Mesothelial cell of epicardium (in vitro differentiated cells): ENCODE data around the gene KIAA0825. TPM values are rescaled to one million over a fixed set of nuclear protein-coding genes. Genes with fewer than 3 reads are reported as not detected.

Source experiments
- DNase-seq, 2 experiments: peaks; one replicate each; pipeline ENCODE4 v3.0.0; 2021; ENCODE audit warnings: low spot score in 2 of 2; ENCODE audit not compliant: unreplicated experiment in 2 of 2
- H3K27ac Mint-ChIP-seq: 2 replicates; pipeline ENCODE4 v1.8.0; 2021; ENCODE audit warnings: mixed read lengths
- H3K27me3 Mint-ChIP-seq: 2 replicates; pipeline ENCODE4 v1.8.0; 2021; ENCODE audit warnings: low read depth, mixed read lengths
- H3K36me3 Mint-ChIP-seq: 2 replicates; pipeline ENCODE4 v1.8.0; 2021; ENCODE audit warnings: mixed read lengths
- H3K4me1 Mint-ChIP-seq: 2 replicates; pipeline ENCODE4 v1.8.0; 2021; ENCODE audit warnings: mixed read lengths
- H3K4me3 Mint-ChIP-seq: 2 replicates; pipeline ENCODE4 v1.8.0; 2021; ENCODE audit warnings: mild to moderate bottlenecking, moderate library complexity, mixed read lengths
- H3K9me3 Mint-ChIP-seq: 2 replicates; pipeline ENCODE4 v1.8.0; 2021; ENCODE audit warnings: mixed read lengths
- total RNA-seq: library from RNA; stranded (reverse); gene quantifications from 3 replicates; pipeline ENCODE4 v1.2.1, GENCODE V29; 2021
- TF ChIP-seq, protein P1 (sequence below): fragments of 200-600 bp; sonication (generic); IDR thresholded peaks from one replicate; pipeline ENCODE4 v1.5.0; 2021; ENCODE audit warnings: antibody characterized with exemption; ENCODE audit not compliant: unreplicated experiment

KIAA0825 gene
- total RNA-seq, 1 donor from 2014 or later, result 5.4 TPM

DNA sequence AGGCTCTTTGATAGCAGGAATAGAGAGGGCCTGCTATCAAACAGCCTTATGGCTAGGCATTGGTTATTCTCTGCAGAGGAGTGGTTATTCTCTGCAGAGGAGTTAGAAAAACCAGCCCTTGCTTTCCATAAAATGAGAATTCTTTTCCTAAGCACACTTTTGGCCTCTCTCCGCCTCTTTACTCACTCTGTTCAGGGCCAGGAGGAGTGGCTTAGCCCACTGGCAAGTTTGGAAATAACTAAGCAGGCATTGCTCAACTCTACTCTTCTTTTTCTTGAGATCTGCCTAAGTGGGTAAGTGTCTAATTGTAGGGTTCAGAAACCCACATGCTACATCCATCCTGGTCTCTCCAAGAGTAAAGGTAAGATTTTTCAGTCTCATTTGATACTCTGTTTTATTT lies 341.7 kb downstream of the KIAA0825 start:
- Mint-ChIP-seq H3K4me3 (no peak overlapping the region), H3K9me3 (no peaks in the 10 kb centered on the region), H3K27me3 (peaks cover 2% of the 10 kb centered on the region), H3K36me3 (no peaks in the 10 kb centered on the region), H3K4me1 (no peaks in the 10 kb centered on the region), H3K27ac (no peak overlapping the region)
- TF ChIP-seq, protein P1, sequence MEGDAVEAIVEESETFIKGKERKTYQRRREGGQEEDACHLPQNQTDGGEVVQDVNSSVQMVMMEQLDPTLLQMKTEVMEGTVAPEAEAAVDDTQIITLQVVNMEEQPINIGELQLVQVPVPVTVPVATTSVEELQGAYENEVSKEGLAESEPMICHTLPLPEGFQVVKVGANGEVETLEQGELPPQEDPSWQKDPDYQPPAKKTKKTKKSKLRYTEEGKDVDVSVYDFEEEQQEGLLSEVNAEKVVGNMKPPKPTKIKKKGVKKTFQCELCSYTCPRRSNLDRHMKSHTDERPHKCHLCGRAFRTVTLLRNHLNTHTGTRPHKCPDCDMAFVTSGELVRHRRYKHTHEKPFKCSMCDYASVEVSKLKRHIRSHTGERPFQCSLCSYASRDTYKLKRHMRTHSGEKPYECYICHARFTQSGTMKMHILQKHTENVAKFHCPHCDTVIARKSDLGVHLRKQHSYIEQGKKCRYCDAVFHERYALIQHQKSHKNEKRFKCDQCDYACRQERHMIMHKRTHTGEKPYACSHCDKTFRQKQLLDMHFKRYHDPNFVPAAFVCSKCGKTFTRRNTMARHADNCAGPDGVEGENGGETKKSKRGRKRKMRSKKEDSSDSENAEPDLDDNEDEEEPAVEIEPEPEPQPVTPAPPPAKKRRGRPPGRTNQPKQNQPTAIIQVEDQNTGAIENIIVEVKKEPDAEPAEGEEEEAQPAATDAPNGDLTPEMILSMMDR, result no peak
- no peak for DNase-seq

DNA sequence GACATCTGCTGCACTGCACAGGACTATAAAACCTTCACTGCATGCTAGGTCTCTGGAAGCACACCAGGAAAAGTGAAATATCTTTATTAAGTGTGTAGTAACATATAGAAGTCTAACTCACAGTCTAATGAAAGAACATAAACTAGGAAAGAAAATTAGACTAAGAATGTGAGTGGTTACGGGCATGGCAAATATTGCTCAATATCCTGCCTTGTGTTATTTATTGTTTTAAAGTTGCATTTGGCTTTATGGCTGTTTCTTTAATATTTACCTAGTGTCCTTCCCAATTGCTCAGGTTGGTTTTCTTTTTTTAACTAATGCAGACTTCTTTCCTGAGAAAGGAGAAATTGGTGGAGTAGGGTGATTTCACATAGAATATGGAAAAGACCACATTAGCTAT lies 342.4 kb downstream of the KIAA0825 start:
- peaks cover 2% of the 10 kb centered on the region for H3K9me3 Mint-ChIP-seq
- no peak for DNase-seq
- no peak overlapping the region for H3K27ac Mint-ChIP-seq
- no peaks in the 10 kb centered on the region for H3K36me3 Mint-ChIP-seq
- H3K27me3 Mint-ChIP-seq, result peaks cover 2% of the 10 kb centered on the region
- H3K4me3 Mint-ChIP-seq, result no peak overlapping the region
- TF ChIP-seq, protein P1, result no peak
- H3K4me1 Mint-ChIP-seq, result no peaks in the 10 kb centered on the region

DNA sequence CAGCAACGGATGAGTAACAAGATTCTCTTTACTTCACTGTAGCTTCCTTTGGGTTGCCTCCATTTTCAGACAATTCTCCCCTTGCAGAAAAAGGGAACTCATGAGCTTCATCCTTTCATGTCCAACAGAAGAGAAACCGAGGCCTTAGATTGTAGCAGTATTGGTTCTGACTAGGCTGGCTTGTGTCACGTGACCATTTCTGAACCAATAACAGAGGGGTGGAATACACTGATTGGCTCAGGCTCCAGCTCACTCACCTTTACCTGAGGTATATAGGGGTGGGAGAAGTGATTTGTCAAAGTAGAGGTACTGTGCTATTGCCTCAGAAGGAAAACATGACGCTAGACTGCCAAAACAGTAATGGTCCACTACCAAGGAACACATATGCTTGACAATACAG lies 343.7 kb downstream of the KIAA0825 start:
- Mint-ChIP-seq H3K9me3 (peaks cover 14% of the 10 kb centered on the region), H3K4me1 (no peaks in the 10 kb centered on the region), H3K27ac (no peak overlapping the region), H3K36me3 (no peaks in the 10 kb centered on the region), H3K27me3 (peaks cover 2% of the 10 kb centered on the region), H3K4me3 (no peak overlapping the region)
- TF ChIP-seq, protein P1, result no peak
- DNase-seq, result no peak

DNA sequence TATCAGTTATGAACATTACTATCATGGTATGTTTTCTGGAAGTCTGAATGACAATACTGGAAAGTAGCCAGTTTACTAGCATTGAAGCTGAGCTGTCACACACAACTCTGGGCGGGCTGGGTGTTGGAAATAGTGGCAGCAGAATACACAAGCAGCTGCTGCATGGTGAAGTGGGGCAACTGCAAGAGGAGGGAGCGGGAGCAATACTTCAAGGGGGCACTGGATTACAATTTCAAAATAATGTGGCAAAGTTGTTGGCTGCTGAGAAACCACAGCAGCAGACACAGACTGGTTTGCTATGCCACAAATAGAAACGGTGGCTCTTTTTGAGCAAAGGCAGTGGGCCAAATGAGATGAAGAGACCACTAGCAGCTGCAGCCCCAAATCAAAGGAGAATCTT lies 350.2 kb downstream of the KIAA0825 start:
- Mint-ChIP-seq H3K4me3 (no peak overlapping the region), H3K36me3 (no peaks in the 10 kb centered on the region), H3K27ac (no peak overlapping the region), H3K4me1 (no peaks in the 10 kb centered on the region), H3K9me3 (peaks cover 26% of the 10 kb centered on the region), H3K27me3 (no peaks in the 10 kb centered on the region)
- DNase-seq, result no peak
- TF ChIP-seq, protein P1, result no peak

DNA sequence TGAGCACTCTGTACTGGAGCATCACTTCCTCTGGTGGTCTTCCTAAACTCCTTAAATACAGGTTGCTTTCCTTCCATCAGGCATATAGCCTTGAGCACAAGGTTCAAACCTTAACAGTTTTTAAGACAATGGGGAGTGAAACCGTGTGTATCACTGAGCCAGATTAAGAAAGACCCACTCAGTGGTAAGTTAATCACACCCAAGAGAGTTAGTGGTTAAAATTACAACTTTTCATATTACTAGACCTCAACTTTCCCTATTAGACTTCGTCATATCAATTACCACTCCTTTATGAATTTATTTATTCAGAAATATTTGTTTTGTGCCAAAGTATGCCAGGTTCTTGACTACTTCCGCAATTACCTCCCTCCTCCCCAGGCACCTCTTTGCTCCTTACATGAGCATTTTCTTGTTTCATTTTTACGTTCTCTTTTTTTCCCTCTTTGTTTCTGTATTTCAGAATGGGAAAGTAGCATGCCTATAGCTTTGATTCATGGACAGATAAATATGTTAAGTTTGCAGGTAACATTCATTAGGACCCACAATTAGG lies 351.0 kb downstream of the KIAA0825 start:
- Mint-ChIP-seq H3K9me3 (peaks cover 28% of the 10 kb centered on the region), H3K4me3 (no peak overlapping the region), H3K27me3 (no peaks in the 10 kb centered on the region), H3K36me3 (no peaks in the 10 kb centered on the region), H3K4me1 (no peaks in the 10 kb centered on the region), H3K27ac (no peak overlapping the region)
- DNase-seq, result no peak
- TF ChIP-seq, protein P1, result no peak

DNA sequence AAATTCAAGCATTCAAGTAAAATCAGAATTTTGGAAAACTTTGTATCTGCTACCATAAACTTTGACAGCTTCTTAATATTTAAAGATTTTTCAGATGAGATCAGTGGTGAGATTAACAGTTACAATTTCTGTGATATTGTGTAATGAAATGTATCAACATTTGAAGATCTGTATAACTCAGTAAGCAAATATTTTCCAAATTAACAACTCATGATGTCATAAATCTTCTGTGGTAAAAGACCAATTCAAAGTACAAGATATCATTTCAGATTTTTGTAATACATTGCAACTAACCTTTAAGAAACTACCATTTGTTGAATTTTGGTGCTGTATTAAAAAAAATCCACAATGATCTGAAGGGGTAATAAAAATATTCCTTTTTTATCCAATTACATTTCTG lies 352.2 kb downstream of the KIAA0825 start:
- Mint-ChIP-seq H3K4me1 (no peaks in the 10 kb centered on the region), H3K36me3 (no peaks in the 10 kb centered on the region), H3K9me3 (peaks cover 27% of the 10 kb centered on the region), H3K27ac (no peak overlapping the region), H3K27me3 (no peaks in the 10 kb centered on the region), H3K4me3 (no peak overlapping the region)
- DNase-seq, result no peak
- TF ChIP-seq, protein P1, result no peak
